A549 (cell line): Measurements from ENCODE around the gene TMEM221. TPM values are rescaled to one million over a fixed set of nuclear protein-coding genes. Genes with fewer than 3 reads are reported as not detected.

ENCODE experiments used
- ATAC-seq, 2 experiments: fragments of 200-7000 bp in 1 of 2; fragments of >200 bp in 1 of 2; cut with Nextera tagmentation in 1 of 2; cut with Tn5 transposase in 1 of 2; 3 replicates each; pipeline versions ENCODE4 v1.8.0 to v1.9.1; 2018 to 2020; ENCODE audit warnings: mild to moderate bottlenecking in 1 of 2, moderate library complexity in 1 of 2
- CTCF ChIA-PET: fragments of 300-600 bp; sonication (Branson Sonifier 250); formaldehyde crosslinking; extraction: SDS; loops from one replicate; lab custom pipeline; 2021; ENCODE audit warnings: antibody characterized with exemption, inconsistent platforms; lab: Yijun Ruan, JAX
- POLR2A ChIA-PET: fragments of 350-600 bp; formaldehyde crosslinking; extraction: SDS; loops from one replicate; lab custom pipeline; 2021; ENCODE audit warnings: antibody characterized with exemption, inconsistent platforms; lab: Yijun Ruan, JAX
- DNase-seq, 2 experiments: peaks; one replicate each; pipeline versions ENCODE4 v3.0.0 to v3.0.0-alpha.2; 2011 to 2016; ENCODE audit warnings: low read depth in 1 of 2, low spot score in 1 of 2
- FAIRE-seq: peaks from 2 replicates; lab custom pipeline; 2011; peaks lifted over from hg19 to GRCh38; lab: Jason Lieb, UNC
- H3K27ac ChIP-seq, 2 experiments: fragments of >200 bp; sonication (Bioruptor Twin); formaldehyde crosslinking; 3 replicates each; pipeline ENCODE4 v1.5.1; 2016 to 2017
- H3K4me1 ChIP-seq: fragments of >200 bp; sonication (Bioruptor Twin); formaldehyde crosslinking; 3 replicates; pipeline ENCODE4 v1.6.1; 2016
- H3K4me2 ChIP-seq: fragments of >200 bp; sonication (Bioruptor Twin); formaldehyde crosslinking; 3 replicates; pipeline ENCODE4 v1.6.1; 2016
- H3K4me3 ChIP-seq: fragments of >200 bp; sonication (Bioruptor Twin); formaldehyde crosslinking; 3 replicates; pipeline ENCODE4 v1.5.1; 2016
- H3K9me3 ChIP-seq: fragments of >200 bp; sonication (Bioruptor Twin); formaldehyde crosslinking; 3 replicates; pipeline ENCODE4 v1.6.1; 2016
- CBX2 ChIP-seq: fragments of 200-600 bp; sonication (generic); IDR thresholded peaks from 2 replicates; pipeline ENCODE4 v1.6.1; 2016; ENCODE audit warnings: low read depth, mild to moderate bottlenecking, borderline replicate concordance
- CBX8 ChIP-seq: fragments of 200-600 bp; sonication (generic); IDR thresholded peaks from 2 replicates; pipeline ENCODE4 v1.6.1; 2016
- CHD2 ChIP-seq: fragments of 150-350 bp; IDR thresholded peaks from 2 replicates; pipeline ENCODE4 v1.6.1; 2014; ENCODE audit warnings: low read length; ENCODE audit not compliant: partially characterized antibody
- EHF ChIP-seq: fragments of 250-450 bp; sonication (Bioruptor Pico); IDR thresholded peaks from 2 replicates; pipeline ENCODE4 v1.5.0; 2020; ENCODE audit warnings: mild to moderate bottlenecking
- EP300 ChIP-seq, 2 experiments: fragments of >200 bp; sonication (Bioruptor Twin); formaldehyde crosslinking; IDR thresholded peaks; 2 replicates in 1 of 2; 3 replicates in 1 of 2; pipeline ENCODE4 v1.6.1; 2016 to 2017
- ESRRA ChIP-seq: fragments of 150-350 bp; IDR thresholded peaks from 2 replicates; pipeline ENCODE4 v1.6.1; 2014; ENCODE audit warnings: mild to moderate bottlenecking, low read length, borderline replicate concordance
- JUN ChIP-seq, 2 experiments: fragments of >200 bp; sonication (Bioruptor Twin); formaldehyde crosslinking; IDR thresholded peaks; 2 replicates in 1 of 2; 3 replicates in 1 of 2; pipeline ENCODE4 v1.6.1; 2016 to 2017
- KDM1A ChIP-seq: fragments of 200-600 bp; sonication (generic); IDR thresholded peaks from 2 replicates; pipeline ENCODE4 v1.6.1; 2016; ENCODE audit warnings: low read depth, mild to moderate bottlenecking
- MAFK ChIP-seq: fragments of 450-650 bp; IDR thresholded peaks from 2 replicates; pipeline ENCODE4 v1.6.1; 2014; ENCODE audit not compliant: partially characterized antibody
- MAZ ChIP-seq: fragments of 150-350 bp; IDR thresholded peaks from 2 replicates; pipeline ENCODE4 v1.6.1; 2014; ENCODE audit warnings: antibody characterized with exemption, low read depth, low read length, borderline replicate concordance
- MYC ChIP-seq: IDR thresholded peaks from 2 replicates; pipeline ENCODE4 v1.6.1; 2012; ENCODE audit warnings: mild to moderate bottlenecking, inconsistent platforms, low read length, improper control_type of control experiment, borderline replicate concordance
- NFE2L2 ChIP-seq: fragments of 150-350 bp; conservative IDR thresholded peaks from 2 replicates; pipeline ENCODE4 v1.6.1; 2014; ENCODE audit warnings: low read length
- NPAS2 ChIP-seq: fragments of 250-450 bp; sonication (Bioruptor Pico); IDR thresholded peaks from 2 replicates; pipeline ENCODE4 v1.8.0; 2022; ENCODE audit warnings: mild to moderate bottlenecking, moderate library complexity, borderline replicate concordance
- NR3C1 ChIP-seq: fragments of >200 bp; sonication (Bioruptor Twin); formaldehyde crosslinking; IDR thresholded peaks from 3 replicates; pipeline ENCODE4 v1.6.1; 2017
- PHF8 ChIP-seq: fragments of 200-600 bp; sonication (generic); IDR thresholded peaks from 2 replicates; pipeline ENCODE4 v1.6.1; 2016; ENCODE audit warnings: low read depth, mild to moderate bottlenecking, antibody characterized with exemption, moderate library complexity, borderline replicate concordance
- TP53 ChIP-seq: fragments of 250-450 bp; sonication (Bioruptor Pico); IDR thresholded peaks from 2 replicates; pipeline ENCODE4 v1.5.0; 2021; ENCODE audit warnings: mild to moderate bottlenecking, moderate library complexity
- ZC3H11A ChIP-seq: fragments of 450-650 bp; IDR thresholded peaks from 2 replicates; pipeline ENCODE4 v1.6.1; 2014; ENCODE audit warnings: antibody characterized with exemption, mild to moderate bottlenecking
- ZFP36 ChIP-seq: fragments of 450-650 bp; IDR thresholded peaks from 2 replicates; pipeline ENCODE4 v1.6.1; 2014; ENCODE audit warnings: borderline replicate concordance; ENCODE audit not compliant: partially characterized antibody
- WGBS: methylation state at CpG from one replicate; pipeline ENCODE4 v1.1.6; 2017; ENCODE audit errors: missing lambda C conversion rate; 5-methylcytosine and 5-hydroxymethylcytosine counted together
- polyA plus RNA-seq, 4 experiments: library from polyadenylated mRNA; depleted of rRNA in 3 of 4; stranded (reverse); fragments of >200 nt; fragmentation: RNase III in 1 of 4; extraction: RNeasy Plus Mini Kit Qiagen cat#74134 plus additional on column Dnase treatment in 1 of 4; gene quantifications; 2 replicates in 3 of 4; 3 replicates in 1 of 4; pipeline ENCODE4 v1.2.3, GENCODE V29; 2011 to 2017
- TF ChIP-seq, protein P1 (sequence below): fragments of 450-650 bp; IDR thresholded peaks from 2 replicates; pipeline ENCODE4 v1.6.1; 2014; ENCODE audit warnings: antibody characterized with exemption
- TF ChIP-seq, protein P2 (sequence below): fragments of 150-350 bp; IDR thresholded peaks from 2 replicates; pipeline ENCODE4 v1.6.1; 2014; ENCODE audit warnings: low read depth, mild to moderate bottlenecking, low read length
- TF ChIP-seq, protein P3 (sequence below): IDR thresholded peaks from 2 replicates; pipeline ENCODE4 v1.6.1; 2012
- TF ChIP-seq, protein P4 (sequence below): IDR thresholded peaks from 2 replicates; pipeline ENCODE4 v1.6.1; 2012; ENCODE audit warnings: low read depth, borderline replicate concordance
- TF ChIP-seq, protein P5 (sequence below): fragments of >200 bp; sonication (Bioruptor Twin); formaldehyde crosslinking; IDR thresholded peaks from 3 replicates; pipeline ENCODE4 v1.5.1; 2016
- TF ChIP-seq, protein P6 (sequence below): fragments of >200 bp; sonication (Bioruptor Twin); formaldehyde crosslinking; IDR thresholded peaks from 3 replicates; pipeline ENCODE4 v1.6.1; 2016

Gene TMEM221
- polyA plus RNA-seq, 2 of the 4 experiments (the other 2 are of a cell fraction) = 0.78 to 0.90 TPM

DNA sequence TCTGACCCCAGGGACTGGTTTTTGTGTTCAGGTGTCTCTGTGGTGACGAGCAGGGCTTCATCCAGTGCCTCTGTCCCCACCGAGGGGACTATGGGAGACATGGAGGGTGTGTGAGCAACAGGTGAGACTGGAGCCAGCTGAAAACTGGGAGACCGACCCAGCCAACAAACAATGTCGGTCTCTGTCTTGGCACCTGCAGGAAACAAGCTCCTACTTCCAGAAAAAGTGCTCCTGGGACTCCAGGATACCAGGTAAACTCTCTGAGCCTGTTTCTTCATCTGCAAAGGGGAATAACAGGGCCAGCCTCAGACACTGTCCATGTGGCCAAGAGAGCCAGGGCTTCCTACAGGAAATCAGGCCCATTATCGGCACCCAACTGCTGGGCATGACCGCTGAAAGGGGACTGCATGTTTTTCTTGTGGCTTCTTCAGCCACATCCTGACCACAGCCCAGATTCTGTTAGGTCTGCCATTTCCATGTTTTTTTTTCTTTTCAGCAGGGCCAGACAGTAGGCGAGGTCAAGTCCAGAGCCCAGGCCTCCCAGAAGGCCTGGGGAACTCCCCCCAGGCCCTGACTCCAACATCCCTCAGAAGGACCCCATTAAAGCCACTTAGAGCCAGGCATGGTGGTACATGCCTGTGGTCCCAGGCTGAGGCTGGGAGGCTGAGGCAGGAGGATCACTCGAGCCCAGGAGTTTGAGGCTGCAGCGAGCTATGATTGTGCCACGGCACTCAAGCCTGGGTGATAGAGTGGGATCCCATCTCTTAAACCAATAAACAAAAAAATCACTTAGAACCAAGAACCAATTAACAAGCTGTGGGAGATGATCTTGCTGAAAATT is 42.2 kb downstream of the TMEM221 start:
- Histone ChIP-seq H3K27ac (no peak overlapping the region), H3K4me3 (no peak overlapping the region), H3K9me3 (no peaks in the 10 kb centered on the region), H3K4me1 (no peaks in the 10 kb centered on the region), H3K4me2 (no peak overlapping the region)
- 82% methylated on average over 9 of the region's 10 CpGs for WGBS
- no peak for ATAC-seq
- FAIRE-seq = no peak
- CTCF ChIA-PET = interaction anchor here (1.0 to 1.2 kb wide), 2 partner anchors 14 to 20 kb away, joined by 3 to 5 read pairs; no protein-coding TSS in a partner anchor
- no peak for TF ChIP-seq MAFK
- TF ChIP-seq NPAS2 (CRISPR knock-in tag) = no peak
- TF ChIP-seq, protein P1, sequence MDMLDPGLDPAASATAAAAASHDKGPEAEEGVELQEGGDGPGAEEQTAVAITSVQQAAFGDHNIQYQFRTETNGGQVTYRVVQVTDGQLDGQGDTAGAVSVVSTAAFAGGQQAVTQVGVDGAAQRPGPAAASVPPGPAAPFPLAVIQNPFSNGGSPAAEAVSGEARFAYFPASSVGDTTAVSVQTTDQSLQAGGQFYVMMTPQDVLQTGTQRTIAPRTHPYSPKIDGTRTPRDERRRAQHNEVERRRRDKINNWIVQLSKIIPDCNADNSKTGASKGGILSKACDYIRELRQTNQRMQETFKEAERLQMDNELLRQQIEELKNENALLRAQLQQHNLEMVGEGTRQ = no peak
- no peak for TF ChIP-seq NFE2L2
- no peak for TF ChIP-seq KDM1A
- no peak for TF ChIP-seq PHF8
- TF ChIP-seq, protein P2, sequence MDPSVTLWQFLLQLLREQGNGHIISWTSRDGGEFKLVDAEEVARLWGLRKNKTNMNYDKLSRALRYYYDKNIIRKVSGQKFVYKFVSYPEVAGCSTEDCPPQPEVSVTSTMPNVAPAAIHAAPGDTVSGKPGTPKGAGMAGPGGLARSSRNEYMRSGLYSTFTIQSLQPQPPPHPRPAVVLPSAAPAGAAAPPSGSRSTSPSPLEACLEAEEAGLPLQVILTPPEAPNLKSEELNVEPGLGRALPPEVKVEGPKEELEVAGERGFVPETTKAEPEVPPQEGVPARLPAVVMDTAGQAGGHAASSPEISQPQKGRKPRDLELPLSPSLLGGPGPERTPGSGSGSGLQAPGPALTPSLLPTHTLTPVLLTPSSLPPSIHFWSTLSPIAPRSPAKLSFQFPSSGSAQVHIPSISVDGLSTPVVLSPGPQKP = no peak
- TF ChIP-seq, protein P3, sequence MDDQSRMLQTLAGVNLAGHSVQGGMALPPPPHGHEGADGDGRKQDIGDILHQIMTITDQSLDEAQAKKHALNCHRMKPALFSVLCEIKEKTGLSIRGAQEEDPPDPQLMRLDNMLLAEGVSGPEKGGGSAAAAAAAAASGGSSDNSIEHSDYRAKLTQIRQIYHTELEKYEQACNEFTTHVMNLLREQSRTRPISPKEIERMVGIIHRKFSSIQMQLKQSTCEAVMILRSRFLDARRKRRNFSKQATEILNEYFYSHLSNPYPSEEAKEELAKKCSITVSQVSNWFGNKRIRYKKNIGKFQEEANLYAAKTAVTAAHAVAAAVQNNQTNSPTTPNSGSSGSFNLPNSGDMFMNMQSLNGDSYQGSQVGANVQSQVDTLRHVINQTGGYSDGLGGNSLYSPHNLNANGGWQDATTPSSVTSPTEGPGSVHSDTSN = no peak
- TF ChIP-seq NR3C1 = no peak
- TF ChIP-seq, protein P4, sequence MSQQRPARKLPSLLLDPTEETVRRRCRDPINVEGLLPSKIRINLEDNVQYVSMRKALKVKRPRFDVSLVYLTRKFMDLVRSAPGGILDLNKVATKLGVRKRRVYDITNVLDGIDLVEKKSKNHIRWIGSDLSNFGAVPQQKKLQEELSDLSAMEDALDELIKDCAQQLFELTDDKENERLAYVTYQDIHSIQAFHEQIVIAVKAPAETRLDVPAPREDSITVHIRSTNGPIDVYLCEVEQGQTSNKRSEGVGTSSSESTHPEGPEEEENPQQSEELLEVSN = no peak
- TF ChIP-seq MAZ = no peak
- TF ChIP-seq EP300 (IDR thresholded peaks at IDR 0.05) = no peak
- no peak for TF ChIP-seq TP53 (CRISPR knock-in tag)
- TF ChIP-seq JUN (IDR thresholded peaks at IDR 0.05) = no peak
- no peak for TF ChIP-seq ZC3H11A
- TF ChIP-seq, protein P5, sequence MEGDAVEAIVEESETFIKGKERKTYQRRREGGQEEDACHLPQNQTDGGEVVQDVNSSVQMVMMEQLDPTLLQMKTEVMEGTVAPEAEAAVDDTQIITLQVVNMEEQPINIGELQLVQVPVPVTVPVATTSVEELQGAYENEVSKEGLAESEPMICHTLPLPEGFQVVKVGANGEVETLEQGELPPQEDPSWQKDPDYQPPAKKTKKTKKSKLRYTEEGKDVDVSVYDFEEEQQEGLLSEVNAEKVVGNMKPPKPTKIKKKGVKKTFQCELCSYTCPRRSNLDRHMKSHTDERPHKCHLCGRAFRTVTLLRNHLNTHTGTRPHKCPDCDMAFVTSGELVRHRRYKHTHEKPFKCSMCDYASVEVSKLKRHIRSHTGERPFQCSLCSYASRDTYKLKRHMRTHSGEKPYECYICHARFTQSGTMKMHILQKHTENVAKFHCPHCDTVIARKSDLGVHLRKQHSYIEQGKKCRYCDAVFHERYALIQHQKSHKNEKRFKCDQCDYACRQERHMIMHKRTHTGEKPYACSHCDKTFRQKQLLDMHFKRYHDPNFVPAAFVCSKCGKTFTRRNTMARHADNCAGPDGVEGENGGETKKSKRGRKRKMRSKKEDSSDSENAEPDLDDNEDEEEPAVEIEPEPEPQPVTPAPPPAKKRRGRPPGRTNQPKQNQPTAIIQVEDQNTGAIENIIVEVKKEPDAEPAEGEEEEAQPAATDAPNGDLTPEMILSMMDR = no peak
- TF ChIP-seq ESRRA = no peak
- TF ChIP-seq, all 56 proteins: peak for 0
- no peak for DNase-seq
- POLR2A ChIA-PET = no interaction called here

DNA sequence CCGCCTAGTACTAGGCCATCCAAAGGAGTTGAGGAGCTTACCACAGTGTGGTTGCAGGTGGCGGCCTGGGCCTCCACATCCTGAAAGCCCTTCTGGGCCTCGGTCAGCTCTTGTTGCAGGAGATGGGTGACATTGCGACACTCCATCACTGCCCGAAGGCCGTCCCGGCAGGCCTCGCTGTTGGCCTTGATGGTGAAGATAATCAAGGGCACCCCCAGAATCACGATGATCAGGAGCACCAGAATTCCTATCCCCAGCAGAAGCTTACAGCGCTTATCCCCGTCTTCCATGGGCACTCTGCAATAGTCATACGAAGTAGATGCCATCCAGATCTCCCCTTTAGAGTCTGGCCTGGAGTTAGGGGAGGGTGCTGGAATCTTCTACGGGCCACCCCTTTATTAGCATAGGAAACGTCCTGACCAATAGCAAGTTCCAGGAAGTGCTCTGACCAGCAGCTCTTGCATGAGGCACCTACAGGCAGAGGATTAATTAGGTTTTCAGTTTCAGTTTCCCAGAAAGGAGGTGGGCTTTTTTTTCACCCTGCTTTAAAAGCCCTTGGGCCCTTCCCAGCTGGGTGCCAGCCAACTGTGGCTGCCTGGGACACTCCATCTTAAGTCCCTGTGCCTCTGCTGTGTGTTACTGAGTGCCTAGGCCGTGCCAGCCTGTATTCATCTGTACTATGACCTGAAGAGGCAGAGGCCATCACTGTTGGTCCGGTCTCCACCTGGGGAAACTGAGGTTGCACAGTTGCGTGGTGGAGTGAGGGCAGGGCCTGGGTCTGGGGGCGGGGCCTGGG is 43.0 kb downstream of the TMEM221 start, which contains the start of gene BST2:
Gene BST2 (minus strand): TSS at position 381 of the 796 bp plus-strand sequence. CDS start 55 bp downstream, at position 326.
- no peaks in the 10 kb centered on the region for H3K9me3 ChIP-seq
- no peak within 1 kb of the TSS for H3K4me3 ChIP-seq
- 94% methylated on average over 10 of the region's 18 CpGs for WGBS
- ChIA-PET CTCF (interaction anchor here (0.8 kb wide), 1 partner anchor 10 kb away, joined by 5 read pairs; no protein-coding TSS in a partner anchor), POLR2A (no interaction called here)
- no peak within 1 kb of the TSS for H3K4me2 ChIP-seq
- DNase-seq = no peak
- ATAC-seq = no peak
- H3K27ac ChIP-seq = no peak within 1 kb of the TSS
- H3K4me1 ChIP-seq = no peaks in the 10 kb centered on the region
- no peak for FAIRE-seq
- TF ChIP-seq ZC3H11A = no peak
- TF ChIP-seq MYC = no peak
- no peak for TF ChIP-seq CHD2
- TF ChIP-seq CBX2 = no peak
- TF ChIP-seq, protein P4 = no peak
- TF ChIP-seq EHF = no peak
- no peak for TF ChIP-seq CBX8
- TF ChIP-seq, protein P6, sequence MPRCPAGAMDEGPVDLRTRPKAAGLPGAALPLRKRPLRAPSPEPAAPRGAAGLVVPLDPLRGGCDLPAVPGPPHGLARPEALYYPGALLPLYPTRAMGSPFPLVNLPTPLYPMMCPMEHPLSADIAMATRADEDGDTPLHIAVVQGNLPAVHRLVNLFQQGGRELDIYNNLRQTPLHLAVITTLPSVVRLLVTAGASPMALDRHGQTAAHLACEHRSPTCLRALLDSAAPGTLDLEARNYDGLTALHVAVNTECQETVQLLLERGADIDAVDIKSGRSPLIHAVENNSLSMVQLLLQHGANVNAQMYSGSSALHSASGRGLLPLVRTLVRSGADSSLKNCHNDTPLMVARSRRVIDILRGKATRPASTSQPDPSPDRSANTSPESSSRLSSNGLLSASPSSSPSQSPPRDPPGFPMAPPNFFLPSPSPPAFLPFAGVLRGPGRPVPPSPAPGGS = no peak
- no peak for TF ChIP-seq KDM1A
- no peak for TF ChIP-seq ZFP36
